Natural killer cell (primary cell): ENCODE data around the gene ACOT7. TPM values are rescaled to one million over a fixed set of nuclear protein-coding genes. Genes with fewer than 3 reads are reported as not detected.

Experiments
- ATAC-seq, 3 donors: fragments of 150-1000 bp in 2 of 3; fragments of 200-7000 bp in 1 of 3; cut with Tn5 transposase; 1 replicate in 1 of 3; 2 replicates in 2 of 3; pipeline ENCODE4 v1.10.0; 2021; ENCODE audit warnings: mild to moderate bottlenecking in 2 of 3, moderate library complexity in 2 of 3
- DNase-seq, 2 donors: peaks; one replicate each; pipeline versions ENCODE4 v3.0.0 to v3.0.0-alpha.2; 2013 to 2021; ENCODE audit warnings: mixed read lengths in 1 of 2
- H3K27ac ChIP-seq: one replicate; pipeline ENCODE4 v1.5.1; 2013; ENCODE audit warnings: mild to moderate bottlenecking, low read length
- H3K27me3 ChIP-seq: one replicate; pipeline ENCODE4 v1.6.1; 2013; ENCODE audit warnings: low read length; ENCODE audit not compliant: control insufficient read depth, insufficient read depth
- H3K36me3 ChIP-seq: one replicate; pipeline ENCODE4 v1.6.1; 2013; ENCODE audit warnings: low read length; ENCODE audit not compliant: control insufficient read depth, insufficient read depth
- H3K4me1 ChIP-seq: one replicate; pipeline ENCODE4 v1.6.1; 2013; ENCODE audit warnings: low read length; ENCODE audit not compliant: control insufficient read depth, insufficient read depth
- H3K4me3 ChIP-seq: one replicate; pipeline ENCODE4 v1.5.1; 2013; ENCODE audit warnings: low read length
- H3K9me3 ChIP-seq: one replicate; pipeline ENCODE4 v1.6.1; 2013; ENCODE audit warnings: low read length; ENCODE audit not compliant: control insufficient read depth, insufficient read depth
- H3K27ac Mint-ChIP-seq, 2 donors: one replicate each; pipeline ENCODE4 v1.8.0; 2022; ENCODE audit warnings: mild to moderate bottlenecking in 2 of 2, mixed read lengths in 2 of 2, moderate library complexity in 1 of 2
- H3K27me3 Mint-ChIP-seq, 2 donors: one replicate each; pipeline ENCODE4 v1.8.0; 2022; ENCODE audit warnings: low read depth in 2 of 2, mixed read lengths in 2 of 2
- H3K36me3 Mint-ChIP-seq: one replicate; pipeline ENCODE4 v1.8.0; 2022; ENCODE audit warnings: mixed read lengths
- H3K4me1 Mint-ChIP-seq, 2 donors: one replicate each; pipeline ENCODE4 v1.8.0; 2022; ENCODE audit warnings: mixed read lengths in 2 of 2
- H3K4me3 Mint-ChIP-seq: one replicate; pipeline ENCODE4 v1.8.0; 2022; ENCODE audit warnings: mild to moderate bottlenecking, moderate library complexity, mixed read lengths
- H3K9me3 Mint-ChIP-seq, 2 donors: one replicate each; pipeline ENCODE4 v1.8.0; 2022; ENCODE audit warnings: mixed read lengths in 2 of 2
- WGBS: methylation state at CpG from one replicate; pipeline ENCODE4 v1.1.7; 2013; ENCODE audit warnings: missing lambda C conversion rate; ENCODE audit not compliant: insufficient coverage; 5-methylcytosine and 5-hydroxymethylcytosine counted together
- intact Hi-C: fragments of 100-400 bp; cut with micrococcal nuclease; formaldehyde crosslinking; loops from one replicate; pipeline ENCODE4 v1.14.2; 2022
- total RNA-seq, 4 donors: library from RNA; stranded (reverse); fragments of 120-200 nt in 1 of 4; gene quantifications; one replicate each; pipeline versions ENCODE4 v1.2.3 to v1.2.4, GENCODE V29; 2013 to 2022
- TF ChIP-seq, protein P1 (sequence below): fragments of 200-600 bp; IDR thresholded peaks from one replicate; pipeline ENCODE4 v1.8.0; 2022; ENCODE audit warnings: antibody characterized with exemption

The ACOT7 gene
- total RNA-seq, 3 donors from 2014 or later (not counting 1 experiment from before 2014, with no cell fraction given) = 11.5 to 16.9 (median 15.4) TPM

DNA sequence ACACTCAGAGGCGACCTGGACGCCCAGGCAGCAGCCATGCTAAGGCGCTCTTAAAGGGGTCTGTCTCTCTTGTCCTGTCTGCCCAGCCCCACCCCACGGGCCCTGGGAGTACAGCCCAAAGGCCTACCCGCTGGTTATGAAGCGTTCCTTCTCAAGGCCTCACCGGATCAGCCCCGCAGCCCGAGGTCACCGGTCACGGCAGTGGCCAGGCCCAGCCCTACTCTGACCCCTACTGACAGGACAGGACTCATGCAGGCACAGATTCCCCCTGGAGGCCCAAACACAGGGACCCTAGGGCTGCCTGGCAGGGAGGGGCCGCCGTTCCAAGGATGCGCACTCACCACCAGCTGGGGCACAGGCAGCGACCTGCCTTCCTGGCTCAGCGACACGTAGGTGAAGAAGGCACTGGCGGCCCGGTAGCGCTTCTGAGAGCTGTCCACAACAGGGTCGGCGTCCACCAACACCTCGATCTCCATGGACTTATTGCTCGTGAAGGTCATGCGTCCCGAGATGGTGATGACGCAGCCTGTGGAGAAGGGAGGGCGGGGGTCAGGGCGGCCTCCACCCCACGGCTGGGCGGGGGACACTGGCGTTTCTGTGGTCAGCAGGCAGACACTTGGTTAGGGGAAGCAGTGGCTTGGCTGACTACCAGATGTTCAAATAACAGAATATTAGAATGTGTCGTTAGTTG lies 112.7 kb downstream of the ACOT7 start:
- Histone ChIP-seq H3K4me1 (no peaks in the 10 kb centered on the region), H3K27me3 (no peaks in the 10 kb centered on the region), H3K9me3 (no peaks in the 10 kb centered on the region), H3K27ac (no peak overlapping the region), H3K36me3 (no peaks in the 10 kb centered on the region), H3K4me3 (no peak overlapping the region)
- H3K9me3 Mint-ChIP-seq = no peaks in the 10 kb centered on the region
- WGBS = 90% methylated on average over 33 of the region's 33 CpGs
- ATAC-seq (no peak), DNase-seq (no peak)
- no peaks in the 10 kb centered on the region for H3K27me3 Mint-ChIP-seq
- no peak overlapping the region for H3K27ac Mint-ChIP-seq
- H3K4me1 Mint-ChIP-seq = peaks cover 0 to 5% of the 10 kb centered on the region in 2 donors
- intact Hi-C loops = no loop called here
- TF ChIP-seq, protein P1, sequence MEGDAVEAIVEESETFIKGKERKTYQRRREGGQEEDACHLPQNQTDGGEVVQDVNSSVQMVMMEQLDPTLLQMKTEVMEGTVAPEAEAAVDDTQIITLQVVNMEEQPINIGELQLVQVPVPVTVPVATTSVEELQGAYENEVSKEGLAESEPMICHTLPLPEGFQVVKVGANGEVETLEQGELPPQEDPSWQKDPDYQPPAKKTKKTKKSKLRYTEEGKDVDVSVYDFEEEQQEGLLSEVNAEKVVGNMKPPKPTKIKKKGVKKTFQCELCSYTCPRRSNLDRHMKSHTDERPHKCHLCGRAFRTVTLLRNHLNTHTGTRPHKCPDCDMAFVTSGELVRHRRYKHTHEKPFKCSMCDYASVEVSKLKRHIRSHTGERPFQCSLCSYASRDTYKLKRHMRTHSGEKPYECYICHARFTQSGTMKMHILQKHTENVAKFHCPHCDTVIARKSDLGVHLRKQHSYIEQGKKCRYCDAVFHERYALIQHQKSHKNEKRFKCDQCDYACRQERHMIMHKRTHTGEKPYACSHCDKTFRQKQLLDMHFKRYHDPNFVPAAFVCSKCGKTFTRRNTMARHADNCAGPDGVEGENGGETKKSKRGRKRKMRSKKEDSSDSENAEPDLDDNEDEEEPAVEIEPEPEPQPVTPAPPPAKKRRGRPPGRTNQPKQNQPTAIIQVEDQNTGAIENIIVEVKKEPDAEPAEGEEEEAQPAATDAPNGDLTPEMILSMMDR = no peak
- no peak overlapping the region for H3K4me3 Mint-ChIP-seq
- no peaks in the 10 kb centered on the region for H3K36me3 Mint-ChIP-seq

DNA sequence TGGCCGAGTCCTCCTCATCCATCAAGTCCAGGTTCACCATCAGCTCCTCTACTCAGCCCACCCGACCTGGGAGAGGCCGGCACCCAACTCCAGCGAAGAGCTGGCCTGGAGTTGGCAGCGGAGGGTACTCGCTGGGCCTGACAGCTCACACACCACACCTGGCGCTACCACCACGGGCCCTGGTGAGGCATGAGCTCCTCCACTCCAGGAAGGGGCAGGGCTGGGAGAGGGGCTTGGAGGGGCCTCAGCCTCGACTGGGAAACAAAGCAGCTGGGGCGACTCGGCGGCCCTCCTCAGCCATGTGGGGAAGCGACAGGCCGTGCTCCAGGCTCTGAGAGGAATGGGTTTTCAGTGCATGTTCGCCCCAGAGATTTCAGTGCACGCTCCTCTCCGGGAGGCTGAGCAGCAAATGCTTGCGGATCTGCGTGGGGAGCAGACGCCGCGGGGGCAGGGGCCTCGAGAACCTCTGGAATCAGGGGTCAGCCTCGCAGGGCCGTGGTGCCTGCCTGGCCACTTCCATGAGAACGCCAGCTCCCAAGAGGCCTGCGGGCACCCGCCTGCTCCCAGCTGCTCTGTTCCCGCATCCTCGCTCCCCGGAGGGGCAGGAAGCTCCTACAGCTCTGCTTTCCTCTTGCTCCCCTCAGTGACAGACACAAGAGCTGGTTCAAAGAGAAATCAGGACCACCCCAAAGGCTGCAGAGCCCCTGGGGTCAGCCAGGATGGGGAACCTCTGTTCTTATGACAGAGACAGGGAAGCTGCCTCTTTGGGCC lies 113.8 kb downstream of the ACOT7 start:
- Histone ChIP-seq H3K27ac (no peak overlapping the region), H3K27me3 (no peaks in the 10 kb centered on the region), H3K4me1 (no peaks in the 10 kb centered on the region), H3K9me3 (no peaks in the 10 kb centered on the region), H3K4me3 (no peak overlapping the region), H3K36me3 (no peaks in the 10 kb centered on the region)
- Mint-ChIP-seq H3K27ac (no peak overlapping the region), H3K27me3 (no peaks in the 10 kb centered on the region), H3K4me3 (no peak overlapping the region), H3K36me3 (no peaks in the 10 kb centered on the region), H3K4me1 (peaks cover 0 to 5% of the 10 kb centered on the region in 2 donors), H3K9me3 (no peaks in the 10 kb centered on the region)
- ATAC-seq (no peak), DNase-seq (no peak)
- TF ChIP-seq, protein P1 = no peak
- intact Hi-C loops = no loop called here
- WGBS = 96% methylated on average over 31 of the region's 31 CpGs

DNA sequence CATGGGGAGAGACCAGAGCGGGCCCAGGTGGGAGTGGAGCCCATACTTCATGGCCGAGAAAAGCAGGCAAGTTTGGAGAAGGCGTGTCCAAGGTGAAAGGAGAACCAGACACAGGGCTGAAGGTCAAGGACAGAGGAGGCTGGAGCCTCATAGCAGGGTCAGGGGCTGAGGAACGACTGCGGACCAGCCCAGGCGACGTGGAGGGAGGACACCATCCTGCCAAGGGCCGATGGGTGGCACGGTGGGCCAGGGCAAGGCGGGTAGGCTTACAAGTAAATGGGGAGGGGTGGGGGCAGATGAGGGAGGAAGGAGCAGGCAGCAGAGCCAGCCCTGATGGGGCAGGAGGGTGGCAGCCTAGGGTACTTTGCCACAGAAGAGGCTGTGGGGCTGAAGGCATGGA lies 114.5 kb downstream of the ACOT7 start:
- Mint-ChIP-seq H3K36me3 (no peaks in the 10 kb centered on the region), H3K27ac (peak overlapping the region in 1 of 2 donors; percentile 43), H3K4me1 (peaks cover 0 to 5% of the 10 kb centered on the region in 2 donors), H3K9me3 (no peaks in the 10 kb centered on the region), H3K27me3 (no peaks in the 10 kb centered on the region), H3K4me3 (no peak overlapping the region)
- Histone ChIP-seq H3K27me3 (no peaks in the 10 kb centered on the region), H3K9me3 (no peaks in the 10 kb centered on the region), H3K4me1 (no peaks in the 10 kb centered on the region), H3K4me3 (no peak overlapping the region), H3K36me3 (no peaks in the 10 kb centered on the region), H3K27ac (no peak overlapping the region)
- TF ChIP-seq, protein P1 = no peak
- intact Hi-C loops = no loop called here
- WGBS = 96% methylated on average over 10 of the region's 10 CpGs
- ATAC-seq (no peak), DNase-seq (no peak)
